ENCODE measurements around the gene CSTF1. TPM values are rescaled to one million over a fixed set of nuclear protein-coding genes. Genes with fewer than 3 reads are reported as not detected.
A peak's percentile ranks its signal among the peaks of the same experiment; 100 is the strongest.

CSTF1 gene
- total and polyA plus RNA-seq, 4 donors = 11.9 to 20.2 (median 16.0) TPM

- Histone ChIP-seq H3K27ac (ENCODE audit: low read depth in 1 of 2, low read length in 2 of 2) (peak overlapping the region in 1 of 2 donors; percentile 18), H3K9me3 (ENCODE audit: control insufficient read depth in 4 of 4, low read length in 3 of 4) (no peaks in the 10 kb centered on the region), H3K4me3 (ENCODE audit: low read depth in 1 of 3, low read length in 3 of 3) (no peak overlapping the region), H3K27me3 (ENCODE audit: control insufficient read depth in 4 of 4, insufficient read depth in 4 of 4, low read length in 3 of 4) (no peaks in the 10 kb centered on the region), H3K9ac (ENCODE audit: low read depth in 1 of 2, low read length in 2 of 2) (no peak overlapping the region), H3K4me1 (ENCODE audit: control insufficient read depth in 4 of 4, insufficient read depth in 4 of 4, low read length in 3 of 4) (peaks cover 0 to 2% (median 1%) of the 10 kb centered on the region in 4 donors), H3K36me3 (ENCODE audit: control insufficient read depth in 4 of 4, insufficient read depth in 3 of 4, low read depth in 1 of 4, low read length in 3 of 4) (no peaks in the 10 kb centered on the region)
- no peak for TF ChIP-seq HNF4A (conservative IDR thresholded peaks at IDR 0.05)
- WGBS = 88% methylated on average over 4 of the region's 4 CpGs
- DNase-seq (ENCODE audit: low spot score) = no peak
These were observed 25.5 kb downstream of the CSTF1 start for GRCh38 chr20:56417911-56418310.

GRCh38 chr20:56418385-56418861 lies 26.0 kb downstream of the CSTF1 start:
- Histone ChIP-seq H3K9ac (ENCODE audit: low read depth in 1 of 2, low read length in 2 of 2) (no peak overlapping the region), H3K36me3 (ENCODE audit: control insufficient read depth in 4 of 4, insufficient read depth in 3 of 4, low read depth in 1 of 4, low read length in 3 of 4) (no peaks in the 10 kb centered on the region), H3K4me1 (ENCODE audit: control insufficient read depth in 4 of 4, insufficient read depth in 4 of 4, low read length in 3 of 4) (peaks cover 0 to 3% (median 1%) of the 10 kb centered on the region in 4 donors), H3K27me3 (ENCODE audit: control insufficient read depth in 4 of 4, insufficient read depth in 4 of 4, low read length in 3 of 4) (no peaks in the 10 kb centered on the region), H3K27ac (ENCODE audit: low read depth in 1 of 2, low read length in 2 of 2) (no peak overlapping the region), H3K9me3 (ENCODE audit: control insufficient read depth in 4 of 4, low read length in 3 of 4) (no peaks in the 10 kb centered on the region), H3K4me3 (ENCODE audit: low read depth in 1 of 3, low read length in 3 of 3) (no peak overlapping the region)
- TF ChIP-seq ATF3 (IDR thresholded peaks at IDR 0.05) (no peak), FOXA2 (IDR thresholded peaks at IDR 0.05) (no peak), YY1 (IDR thresholded peaks at IDR 0.05) (no peak), TAF1 (conservative IDR thresholded peaks at IDR 0.05) (no peak), MAX (IDR thresholded peaks at IDR 0.05) (no peak), EGR1 (IDR thresholded peaks at IDR 0.05; ENCODE audit: low read depth in 2 of 2) (no peak), GABPA (IDR thresholded peaks at IDR 0.05 in 1 of 2, conservative IDR thresholded peaks at IDR 0.05 in 1 of 2) (no peak), HNF4A (conservative IDR thresholded peaks at IDR 0.05) (no peak), NR2F2 (IDR thresholded peaks at IDR 0.05) (no peak), REST (IDR thresholded peaks at IDR 0.05) (no peak), JUND (IDR thresholded peaks at IDR 0.05) (no peak), SP1 (IDR thresholded peaks at IDR 0.05) (no peak), RXRA (IDR thresholded peaks at IDR 0.05) (no peak), FOXA1 (IDR thresholded peaks at IDR 0.05) (no peak), RAD21 (IDR thresholded peaks at IDR 0.05) (no peak), HNF4G (IDR thresholded peaks at IDR 0.05) (no peak)
- TF ChIP-seq, protein P1, sequence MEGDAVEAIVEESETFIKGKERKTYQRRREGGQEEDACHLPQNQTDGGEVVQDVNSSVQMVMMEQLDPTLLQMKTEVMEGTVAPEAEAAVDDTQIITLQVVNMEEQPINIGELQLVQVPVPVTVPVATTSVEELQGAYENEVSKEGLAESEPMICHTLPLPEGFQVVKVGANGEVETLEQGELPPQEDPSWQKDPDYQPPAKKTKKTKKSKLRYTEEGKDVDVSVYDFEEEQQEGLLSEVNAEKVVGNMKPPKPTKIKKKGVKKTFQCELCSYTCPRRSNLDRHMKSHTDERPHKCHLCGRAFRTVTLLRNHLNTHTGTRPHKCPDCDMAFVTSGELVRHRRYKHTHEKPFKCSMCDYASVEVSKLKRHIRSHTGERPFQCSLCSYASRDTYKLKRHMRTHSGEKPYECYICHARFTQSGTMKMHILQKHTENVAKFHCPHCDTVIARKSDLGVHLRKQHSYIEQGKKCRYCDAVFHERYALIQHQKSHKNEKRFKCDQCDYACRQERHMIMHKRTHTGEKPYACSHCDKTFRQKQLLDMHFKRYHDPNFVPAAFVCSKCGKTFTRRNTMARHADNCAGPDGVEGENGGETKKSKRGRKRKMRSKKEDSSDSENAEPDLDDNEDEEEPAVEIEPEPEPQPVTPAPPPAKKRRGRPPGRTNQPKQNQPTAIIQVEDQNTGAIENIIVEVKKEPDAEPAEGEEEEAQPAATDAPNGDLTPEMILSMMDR (IDR thresholded peaks at IDR 0.05; ENCODE audit: low read depth, low read length, missing input control) = no peak
- TF ChIP-seq, protein P2, sequence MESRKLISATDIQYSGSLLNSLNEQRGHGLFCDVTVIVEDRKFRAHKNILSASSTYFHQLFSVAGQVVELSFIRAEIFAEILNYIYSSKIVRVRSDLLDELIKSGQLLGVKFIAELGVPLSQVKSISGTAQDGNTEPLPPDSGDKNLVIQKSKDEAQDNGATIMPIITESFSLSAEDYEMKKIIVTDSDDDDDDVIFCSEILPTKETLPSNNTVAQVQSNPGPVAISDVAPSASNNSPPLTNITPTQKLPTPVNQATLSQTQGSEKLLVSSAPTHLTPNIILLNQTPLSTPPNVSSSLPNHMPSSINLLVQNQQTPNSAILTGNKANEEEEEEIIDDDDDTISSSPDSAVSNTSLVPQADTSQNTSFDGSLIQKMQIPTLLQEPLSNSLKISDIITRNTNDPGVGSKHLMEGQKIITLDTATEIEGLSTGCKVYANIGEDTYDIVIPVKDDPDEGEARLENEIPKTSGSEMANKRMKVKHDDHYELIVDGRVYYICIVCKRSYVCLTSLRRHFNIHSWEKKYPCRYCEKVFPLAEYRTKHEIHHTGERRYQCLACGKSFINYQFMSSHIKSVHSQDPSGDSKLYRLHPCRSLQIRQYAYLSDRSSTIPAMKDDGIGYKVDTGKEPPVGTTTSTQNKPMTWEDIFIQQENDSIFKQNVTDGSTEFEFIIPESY (IDR thresholded peaks at IDR 0.05) = no peak
- WGBS = 78% methylated on average over 11 of the region's 11 CpGs
- no peak for DNase-seq (ENCODE audit: low spot score)

All from liver (tissue), 9 donors.